ENCODE results near the gene MT1E.
"Not testable (repeated sequence)": the region's sequence is repeated elsewhere in the genome, so short reads cannot be mapped to it uniquely, and the experiment has no call there.

The MT1E gene

DNA sequence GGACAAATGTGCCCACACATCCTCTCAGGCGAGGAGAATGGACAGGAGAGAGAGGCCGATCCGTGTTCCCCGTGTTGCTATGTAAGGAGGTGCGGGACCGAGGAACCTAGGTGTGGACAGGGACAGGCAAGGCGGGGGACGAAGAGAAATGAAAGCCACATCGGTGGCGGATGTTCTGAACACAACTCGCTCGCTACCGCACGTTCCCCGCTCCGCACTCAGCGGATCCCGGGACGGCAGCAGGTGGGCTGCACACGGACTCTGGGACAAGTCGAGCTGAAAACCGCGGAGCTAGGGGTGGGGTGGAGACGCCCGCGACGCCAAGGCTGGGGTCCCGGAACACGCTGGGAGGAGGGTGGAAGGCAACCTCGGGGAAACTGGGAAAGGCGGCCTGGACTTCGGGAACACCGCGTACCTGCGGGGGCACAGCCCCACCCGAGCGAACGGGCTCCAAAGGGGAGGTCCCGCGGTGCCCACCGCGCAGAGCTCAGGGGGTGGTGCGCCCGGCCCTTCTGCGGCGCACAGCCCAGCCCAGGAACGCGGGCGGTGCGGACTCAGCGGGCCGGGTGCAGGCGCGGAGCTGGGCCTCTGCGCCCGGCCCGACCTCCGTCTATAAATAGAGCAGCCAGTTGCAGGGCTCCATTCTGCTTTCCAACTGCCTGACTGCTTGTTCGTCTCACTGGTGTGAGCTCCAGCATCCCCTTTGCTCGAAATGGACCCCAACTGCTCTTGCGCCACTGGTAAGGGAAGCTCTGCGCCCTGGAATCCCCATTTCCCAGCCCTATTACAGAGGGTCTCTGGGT lies at the start of gene MT1E:
Gene MT1E, plus strand, starts transcription at position 642 of the 803 bp plus-strand sequence. Its CDS starts 71 bp downstream, at position 713.
- peak; percentile 68 for DNase-seq

DNA sequence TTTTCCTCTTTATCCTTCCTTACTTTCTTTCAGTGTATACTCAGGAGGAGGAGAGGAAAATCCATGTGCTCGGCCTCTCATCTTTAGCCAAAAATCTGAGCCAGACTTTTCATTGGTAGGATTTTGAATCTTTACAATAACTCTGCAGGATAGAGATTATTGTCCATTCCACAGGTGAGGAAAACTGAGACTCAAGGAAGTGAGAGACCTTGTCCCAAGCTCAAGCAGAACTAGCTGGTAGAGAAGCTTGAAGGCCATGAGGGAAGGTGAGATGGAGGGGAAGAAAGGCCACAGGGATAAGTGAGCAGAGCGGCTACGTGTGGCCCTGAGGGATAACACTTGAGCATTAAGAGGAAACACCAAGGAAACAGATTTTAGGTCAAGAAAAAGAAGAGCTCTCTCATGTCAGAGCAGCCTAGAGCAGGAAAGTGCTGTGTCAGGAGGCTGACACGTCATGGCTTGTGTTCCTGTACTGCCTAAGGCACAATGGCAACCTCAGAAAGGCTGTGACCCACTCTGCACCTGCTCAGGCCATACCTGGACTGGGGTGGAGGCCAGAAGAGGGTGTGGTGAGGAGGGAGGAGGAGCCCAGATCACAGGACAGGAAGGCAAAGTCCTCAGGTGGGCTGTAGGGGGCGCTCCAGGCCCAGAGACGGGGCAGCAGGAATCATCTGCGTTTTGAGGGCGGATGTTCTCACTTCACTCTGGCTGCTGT lies 48.8 kb upstream of the MT1E start:
- DNase-seq = peak; percentile 40

DNA sequence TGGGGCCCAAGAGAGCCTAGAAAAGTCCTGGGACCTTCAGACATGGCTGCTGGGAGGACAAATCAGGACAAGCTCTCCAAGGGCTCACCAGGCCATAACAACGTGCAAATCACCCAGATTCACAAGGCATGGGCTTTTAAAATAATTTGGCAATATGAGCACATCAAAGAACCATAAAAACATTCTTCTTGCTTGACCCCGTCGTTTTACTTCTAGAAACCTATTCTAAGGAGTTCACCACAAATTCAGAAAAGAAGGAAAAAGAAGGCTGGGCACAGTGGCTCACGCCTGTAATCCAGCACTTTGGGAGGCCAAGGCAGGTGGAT lies 48.3 kb upstream of the MT1E start:
- no peak for DNase-seq

DNA sequence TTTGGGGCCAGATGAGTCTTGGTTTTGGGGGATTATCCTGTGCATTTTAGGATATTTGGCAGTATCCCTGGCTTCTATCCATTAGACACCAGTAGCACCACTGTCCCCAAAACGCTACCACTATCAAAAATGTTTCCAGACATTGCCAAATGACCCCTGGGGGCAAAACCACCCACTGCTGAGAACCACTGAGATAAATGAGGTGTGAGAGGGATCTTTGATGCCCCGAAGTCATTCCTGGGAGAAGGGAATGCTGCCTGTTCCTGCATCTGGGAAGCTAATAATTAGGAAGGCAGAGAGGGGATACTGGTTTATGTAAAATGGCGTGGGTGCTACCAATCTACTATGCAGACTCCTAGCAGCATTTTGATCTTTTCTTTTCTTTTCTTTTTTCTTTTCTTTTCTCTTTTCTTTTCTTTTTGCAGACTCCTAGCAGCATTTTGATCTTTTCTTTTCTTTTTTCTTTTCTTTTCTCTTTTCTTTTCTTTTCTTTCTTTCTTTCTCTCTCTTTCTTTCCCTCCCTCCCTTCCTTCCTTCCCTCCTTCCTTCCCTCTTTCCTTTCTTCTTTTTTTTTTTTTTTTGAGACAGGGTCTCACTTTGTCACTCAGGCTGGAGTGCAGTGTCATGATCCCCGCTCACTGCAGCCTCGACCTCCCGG lies 45.1 kb upstream of the MT1E start:
- DNase-seq = no peak

DNA sequence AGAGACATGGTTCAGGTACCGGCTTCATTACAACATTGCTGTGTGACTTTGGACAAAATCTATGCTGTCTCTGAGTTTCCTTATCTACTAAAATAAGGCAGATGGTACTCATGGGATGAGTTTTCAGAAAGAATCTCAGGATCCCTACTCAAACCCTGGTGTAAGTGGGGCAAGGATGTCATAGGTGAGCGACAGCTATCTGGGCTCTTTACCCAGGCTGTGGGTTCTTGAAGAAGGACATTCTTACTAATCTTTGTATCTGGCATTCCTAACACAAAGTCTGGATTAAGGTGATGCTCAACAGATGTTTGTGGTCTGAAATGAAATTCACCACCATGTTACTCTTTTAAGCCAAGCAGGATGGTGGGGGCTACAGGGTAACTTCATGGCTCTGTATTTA lies 42.7 kb upstream of the MT1E start:
- DNase-seq = not testable (repeated sequence)

DNA sequence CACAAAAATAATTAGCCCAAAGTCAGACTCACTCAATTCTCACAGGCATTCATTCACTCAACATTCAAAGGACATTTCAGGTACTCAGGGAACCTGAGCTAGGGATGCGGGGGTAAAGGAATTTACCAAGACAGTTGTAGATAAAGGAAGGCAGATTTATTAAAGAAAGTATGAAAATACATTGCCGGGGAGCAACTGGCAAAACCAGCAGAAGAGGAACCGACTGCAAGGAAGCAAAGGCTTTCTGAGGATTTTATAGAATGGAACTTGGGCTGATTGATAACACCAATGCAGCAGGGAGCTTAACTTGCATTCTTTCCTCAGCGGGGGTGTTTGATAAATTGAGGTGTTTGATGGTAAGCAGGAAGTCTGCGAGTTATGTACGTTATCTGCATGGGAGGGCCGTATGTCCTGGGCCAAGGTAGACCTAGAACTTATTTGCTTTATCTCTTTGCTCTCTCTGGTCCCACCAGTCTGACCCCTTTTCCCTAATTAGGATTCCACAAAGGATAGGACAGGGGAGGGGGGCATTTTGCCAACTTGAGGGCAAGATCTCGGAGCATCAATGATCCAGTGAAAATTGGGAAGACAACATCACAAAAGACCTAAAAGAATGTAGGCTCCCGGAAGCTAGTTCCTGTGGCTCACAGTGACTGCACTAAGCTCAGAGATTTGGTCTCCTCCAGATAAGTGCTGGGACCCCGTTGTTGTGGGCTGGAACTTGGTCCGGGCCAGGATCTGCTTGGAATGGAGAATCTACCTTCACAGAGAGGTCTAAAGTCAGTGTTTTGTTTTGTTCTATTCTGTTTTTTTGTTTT lies 42.0 kb upstream of the MT1E start:
- no peak for DNase-seq

DNA sequence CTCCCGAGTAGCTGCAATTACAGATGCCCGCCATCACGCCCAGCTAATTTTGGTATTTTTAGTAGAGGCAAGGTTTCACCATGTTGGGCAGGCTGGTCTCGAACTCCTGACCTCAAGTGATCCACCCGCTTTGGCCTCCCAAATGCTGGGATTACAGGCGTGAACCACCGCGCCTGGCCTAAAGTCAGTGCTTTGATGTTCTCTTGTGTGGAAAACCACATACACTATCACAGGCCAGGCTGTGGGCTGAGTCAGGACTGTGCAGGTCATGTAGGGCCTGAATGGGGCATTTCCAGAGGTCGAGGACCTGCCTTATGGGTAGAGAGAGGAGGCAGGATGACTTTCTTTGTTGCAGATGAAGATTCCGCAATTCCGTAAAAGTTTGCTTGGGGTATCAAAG lies 41.3 kb upstream of the MT1E start:
- no peak for DNase-seq

DNA sequence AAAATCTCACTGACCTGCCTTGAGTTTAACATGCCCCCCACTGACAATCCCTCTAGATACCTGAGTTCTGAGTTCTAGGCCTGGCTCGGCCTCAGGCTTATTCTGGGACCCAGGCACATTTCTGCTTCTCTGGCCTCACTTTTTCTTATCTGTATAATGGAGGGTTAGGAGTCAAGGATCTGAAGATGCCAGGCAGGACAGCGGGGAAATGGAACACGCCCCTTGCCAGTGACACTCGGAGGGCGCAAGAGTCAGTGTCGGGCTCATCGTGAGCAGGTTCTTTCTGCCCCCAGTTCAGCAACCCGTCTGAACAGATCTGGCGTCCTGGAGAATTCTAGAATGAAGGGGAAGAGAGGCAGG lies 36.8 kb upstream of the MT1E start:
- DNase-seq = no peak

DNA sequence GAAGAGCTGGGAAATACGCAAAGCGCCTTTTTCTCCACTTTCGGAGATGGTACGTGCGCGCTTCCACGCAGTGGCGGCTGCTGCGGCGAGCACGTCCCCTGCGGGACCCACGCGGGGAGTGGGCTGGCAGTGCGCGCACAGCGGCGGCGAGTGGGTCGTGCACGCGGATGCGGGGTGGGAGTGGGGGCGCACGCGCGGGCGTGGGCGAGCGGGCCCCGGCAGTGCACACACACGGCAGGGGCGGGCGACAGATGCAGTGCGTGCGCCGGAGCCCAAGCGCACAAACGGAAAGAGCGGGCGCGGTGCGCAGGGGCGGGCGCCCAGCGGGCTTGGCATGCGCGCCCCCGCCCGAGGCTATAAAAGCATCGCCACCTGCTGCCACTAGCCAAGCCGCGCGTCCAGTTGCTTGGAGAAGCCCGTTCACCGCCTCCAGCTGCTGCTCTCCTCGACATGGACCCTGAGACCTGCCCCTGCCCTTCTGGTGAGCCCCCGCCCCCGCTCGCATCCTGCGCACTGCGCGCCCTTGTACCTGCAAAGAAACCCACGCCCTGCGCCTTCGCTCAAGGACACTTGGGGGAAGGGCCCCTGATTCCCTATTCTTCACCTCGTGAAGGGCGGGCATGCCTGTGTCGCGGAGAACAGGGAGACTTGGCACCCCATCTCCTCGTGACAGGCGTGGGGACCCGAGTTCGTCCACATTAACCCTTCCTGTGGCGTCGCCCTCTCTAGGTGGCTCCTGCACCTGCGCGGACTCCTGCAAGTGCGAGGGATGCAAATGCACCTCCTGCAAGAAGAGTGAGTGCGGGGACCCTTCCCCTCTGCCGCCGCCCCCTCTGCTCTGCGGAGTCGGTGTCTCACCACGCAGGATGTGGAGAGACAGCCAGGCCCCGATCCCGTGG lies 36.2 kb upstream of the MT1E start, which contains the start of gene MT3:
Gene MT3, plus strand, starts transcription at position 388 of the 899 bp plus-strand sequence. Its CDS starts 63 bp downstream, at position 451.
- peak; percentile 84 for DNase-seq

DNA sequence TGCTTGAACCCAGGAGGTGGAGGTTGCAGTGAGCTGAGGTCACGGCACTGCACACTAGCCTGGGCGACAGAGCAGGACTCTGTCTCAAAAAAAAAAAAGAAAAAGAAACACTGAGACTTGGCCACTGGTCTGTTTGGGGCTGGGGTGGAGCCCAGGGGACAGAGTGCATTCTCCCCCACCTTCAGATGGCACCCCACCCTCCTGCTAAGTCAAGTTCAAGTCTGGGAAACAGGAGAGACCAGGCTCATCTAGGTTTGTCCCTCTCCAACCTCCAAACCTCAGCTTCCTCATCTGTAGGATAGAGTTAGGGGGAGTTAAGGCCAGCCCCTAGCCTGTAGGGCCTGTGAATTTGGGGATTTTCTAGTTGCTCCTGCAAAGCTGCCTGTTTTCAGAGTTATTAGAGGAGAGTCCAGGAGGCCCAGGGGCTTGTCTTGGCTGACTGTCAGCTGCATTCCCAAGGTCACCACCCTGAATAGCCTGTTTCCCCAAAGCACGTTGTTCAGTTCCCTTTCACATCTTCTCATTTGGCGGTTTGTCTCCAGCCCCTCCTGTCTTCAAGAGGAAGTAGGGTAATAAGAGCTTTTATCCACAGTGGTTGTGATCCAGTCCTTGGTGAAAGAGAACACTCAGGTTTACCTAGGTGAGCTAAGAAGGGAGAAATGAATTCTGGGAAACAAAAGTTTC lies 34.1 kb upstream of the MT1E start:
- DNase-seq = peak; percentile 36

DNA sequence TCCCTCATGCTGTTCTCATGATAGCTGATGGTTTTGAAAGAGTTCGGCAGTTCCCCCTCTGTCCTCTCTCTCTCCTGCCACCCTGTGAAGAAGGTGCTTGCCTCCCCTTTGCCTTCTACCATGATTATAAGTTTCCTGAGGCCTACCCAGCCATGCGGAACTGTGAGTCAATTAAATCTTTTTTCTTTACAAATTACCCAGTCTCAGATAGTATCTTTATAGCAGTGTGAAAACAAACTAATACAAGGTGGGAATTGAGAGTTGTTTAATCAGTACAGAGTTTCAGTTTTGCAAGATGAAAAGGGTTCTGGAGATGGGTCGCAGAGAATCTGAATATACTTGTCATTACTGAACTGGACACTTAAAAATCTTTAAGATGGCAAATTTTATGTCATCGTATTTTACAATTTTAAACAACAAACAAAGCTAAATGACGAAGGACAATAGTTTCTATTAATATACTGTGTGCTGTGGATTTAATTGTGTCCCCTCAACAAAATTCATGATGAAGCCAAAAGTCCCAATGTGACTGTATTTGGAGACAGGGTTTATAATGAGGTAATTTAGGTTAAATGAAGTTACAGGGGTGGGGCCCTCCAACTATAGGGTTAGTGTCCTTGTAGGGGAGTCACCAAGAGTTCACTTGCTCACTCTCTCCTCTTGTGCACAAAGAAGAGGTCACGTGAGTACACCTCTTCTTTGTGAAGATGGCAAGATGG lies 31.8 kb upstream of the MT1E start:
- no peak for DNase-seq

DNA sequence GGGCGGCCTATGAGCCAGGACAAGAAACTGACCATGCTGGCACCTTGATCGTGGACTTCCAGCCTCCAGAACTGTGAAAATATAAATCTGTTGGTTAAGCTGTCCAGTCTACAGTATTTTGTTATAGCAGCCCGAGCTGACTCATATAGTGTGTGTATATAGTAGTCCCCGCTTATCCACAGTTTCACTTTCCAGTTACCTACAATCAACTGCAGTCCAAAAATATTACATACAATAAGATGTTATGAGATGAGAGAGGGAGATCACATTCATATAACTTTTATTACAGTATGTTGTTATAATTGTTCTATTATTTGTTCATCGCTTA lies 31.3 kb upstream of the MT1E start:
- no peak for DNase-seq

DNA sequence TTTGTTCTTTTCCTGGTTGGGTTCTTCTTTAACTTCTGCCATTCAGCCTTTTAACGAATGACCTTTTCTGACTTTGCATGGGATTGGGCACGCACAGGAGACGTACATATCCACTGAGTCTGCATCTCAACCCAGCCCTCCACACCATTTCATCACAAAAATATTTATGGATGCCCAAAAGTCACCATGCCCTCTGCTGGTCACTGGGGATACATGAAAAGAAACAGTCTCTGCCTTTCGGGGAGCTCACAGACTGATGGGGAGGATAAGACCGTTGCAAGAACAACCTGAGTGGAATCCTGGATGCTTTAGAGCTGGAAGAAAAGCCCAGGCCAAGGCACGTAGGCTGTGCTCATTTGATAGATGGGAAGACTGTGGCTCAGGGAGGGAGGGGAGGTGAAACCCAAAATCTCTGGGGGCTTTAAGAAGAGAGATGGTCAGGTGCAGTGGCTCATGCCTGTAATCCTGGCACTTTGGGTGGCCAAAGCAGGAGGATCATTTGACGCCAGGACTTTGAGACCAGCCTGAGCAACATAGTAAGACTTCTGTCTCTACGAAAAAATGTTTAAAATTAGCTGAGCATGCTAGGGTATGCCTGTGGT lies 25.1 kb upstream of the MT1E start:
- DNase-seq = peak; percentile 80

DNA sequence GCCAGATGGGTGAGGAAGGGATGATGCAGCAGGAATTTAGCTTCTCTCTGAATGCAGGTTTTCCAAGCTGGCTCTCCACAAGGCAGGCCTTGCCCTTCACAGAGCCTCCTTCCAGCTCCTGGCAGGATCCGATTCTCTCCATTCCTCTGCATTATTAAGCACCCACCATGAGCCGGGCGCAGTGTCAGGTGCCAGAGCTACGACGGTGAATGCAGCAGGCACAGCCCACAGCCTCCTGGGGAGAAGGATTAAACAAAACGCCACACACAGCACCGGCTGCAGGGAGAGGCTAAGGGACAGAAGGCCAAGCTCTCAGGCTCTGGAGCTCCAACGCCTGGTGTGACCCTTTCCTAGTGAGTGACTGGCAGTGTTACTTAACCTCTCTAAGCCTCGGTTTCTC lies 24.3 kb upstream of the MT1E start:
- DNase-seq = no peak

DNA sequence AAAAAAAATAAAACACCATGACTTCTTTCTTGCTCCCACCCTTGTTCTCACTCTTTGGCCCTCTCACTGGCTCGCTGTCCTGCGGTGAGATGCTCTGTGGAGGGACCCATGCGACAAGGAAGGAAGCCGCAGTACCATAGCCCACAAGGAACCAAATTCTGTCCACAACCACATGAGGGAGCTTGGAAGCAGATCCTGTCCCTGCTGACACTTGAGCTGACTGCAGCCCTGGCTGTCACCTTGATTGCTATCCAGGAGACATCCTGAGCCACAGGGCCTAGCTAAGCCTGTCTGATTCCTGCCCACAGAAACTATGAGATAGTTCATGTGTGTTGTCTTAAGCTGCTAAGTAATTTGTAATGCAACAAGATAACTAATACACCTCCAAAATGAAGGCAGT lies 22.0 kb upstream of the MT1E start:
- peak; percentile 71 for DNase-seq

DNA sequence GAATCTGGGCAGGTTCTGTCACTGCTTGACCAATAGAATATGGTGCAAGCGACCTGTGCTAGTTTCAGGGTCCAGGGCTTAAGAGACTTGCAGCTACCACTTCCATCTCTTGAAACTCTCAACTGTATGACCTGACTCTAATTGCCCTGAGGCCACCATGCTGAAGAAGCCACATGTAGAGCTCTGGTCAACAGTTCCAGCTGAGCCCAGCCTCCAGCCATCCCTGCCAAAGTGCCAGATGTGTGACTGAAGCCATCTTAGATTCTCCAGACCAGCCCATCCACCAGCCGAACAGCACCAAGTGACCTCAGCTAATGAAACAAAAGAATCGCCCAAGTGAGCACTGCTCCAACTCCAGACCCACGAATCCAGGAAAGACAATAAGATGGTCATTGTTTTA lies 20.6 kb upstream of the MT1E start:
- no peak for DNase-seq

DNA sequence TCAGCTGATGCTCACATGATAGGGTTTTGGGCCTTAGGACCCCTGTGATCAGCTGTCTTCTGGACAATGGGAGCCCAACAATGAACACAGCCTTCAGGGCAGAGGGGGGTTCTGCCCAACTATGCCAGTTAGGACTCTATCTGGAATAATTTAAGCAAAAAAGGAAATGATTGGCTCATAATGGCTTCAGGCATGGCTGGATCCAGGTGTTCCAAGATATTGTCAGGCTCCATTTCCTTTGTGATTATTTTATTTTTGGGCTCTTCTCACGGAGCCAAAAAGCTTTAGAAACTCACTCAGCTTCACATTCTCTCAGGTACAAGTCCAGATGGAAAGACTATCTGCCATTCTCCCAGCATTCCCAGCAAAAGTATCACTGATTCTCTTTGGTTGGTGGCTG lies 20.1 kb upstream of the MT1E start:
- no peak for DNase-seq

DNA sequence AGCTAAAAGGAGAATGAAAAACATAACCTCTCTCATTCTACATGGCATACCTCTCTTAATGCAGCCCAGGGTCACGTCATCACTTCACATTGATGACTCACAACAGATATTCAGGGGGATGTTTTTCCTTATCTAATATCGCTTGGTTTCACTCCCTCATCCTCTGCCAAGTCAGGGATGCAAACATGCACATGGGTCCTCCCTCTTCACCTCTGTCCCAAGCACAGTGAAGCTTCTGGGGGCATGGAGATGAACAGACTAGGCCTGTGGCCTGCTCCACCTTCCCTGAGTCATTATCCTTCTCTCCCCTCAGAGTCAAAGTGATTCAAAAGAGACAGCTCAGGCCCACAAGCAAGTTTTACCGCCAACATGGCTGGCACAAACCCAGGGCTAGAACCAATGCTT lies 19.5 kb upstream of the MT1E start:
- DNase-seq = no peak

DNA sequence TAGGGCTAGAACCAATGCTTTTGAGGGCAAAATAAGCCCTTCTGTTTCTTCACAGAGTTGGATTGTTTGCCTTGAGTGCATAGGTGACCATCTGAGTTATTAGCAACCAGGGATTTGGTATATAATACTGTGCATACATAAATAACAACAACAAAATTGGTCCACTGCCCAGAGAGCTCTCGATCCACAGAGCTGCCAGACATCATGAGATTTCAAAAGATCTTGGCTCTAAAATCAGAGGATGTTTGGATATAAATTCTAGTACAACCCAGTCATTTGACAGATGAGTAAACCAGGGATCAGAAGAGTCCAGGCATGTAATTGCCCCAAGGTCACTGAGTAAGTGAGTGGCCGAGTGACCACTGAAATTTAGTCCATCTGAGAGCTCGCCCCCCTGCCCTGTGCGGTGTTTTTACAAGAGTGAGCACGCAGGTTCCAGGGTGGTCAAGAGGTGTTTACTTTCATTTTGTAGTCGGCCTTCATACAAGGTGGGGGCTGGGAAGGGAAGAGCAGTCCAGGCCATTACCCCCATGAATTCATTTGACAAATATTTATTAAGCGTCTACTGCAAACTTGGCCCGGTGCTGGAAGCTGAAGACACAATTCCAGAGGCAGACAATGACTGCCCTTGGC lies 19.0 kb upstream of the MT1E start:
- DNase-seq = no peak

DNA sequence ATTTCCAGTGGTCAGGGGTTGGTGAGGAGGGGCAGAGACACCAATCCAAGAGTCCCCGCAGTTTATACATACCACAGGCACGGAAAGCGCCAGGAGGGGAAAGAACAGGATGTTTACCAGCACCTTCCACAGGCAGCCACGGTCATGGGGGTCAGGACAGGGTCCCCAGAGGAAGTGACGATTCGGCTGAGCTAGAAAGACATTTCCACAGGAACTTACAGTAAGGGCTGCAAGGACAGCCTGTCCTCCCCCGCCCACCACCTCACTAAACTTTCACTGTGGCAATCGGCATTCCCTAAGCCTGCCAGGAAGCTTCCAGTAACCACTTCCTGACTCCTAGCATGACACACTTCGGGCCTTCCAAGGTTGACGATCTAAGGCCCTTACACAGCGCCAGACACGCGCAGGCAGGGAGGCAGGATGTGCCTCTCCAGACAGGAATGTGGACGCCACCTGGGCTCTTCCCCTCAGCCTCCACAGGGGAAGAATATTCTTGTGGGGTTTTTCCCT lies 18.4 kb upstream of the MT1E start:
- DNase-seq = no peak

Data from midbrain (tissue), 1 donor.